ENCODE results near the gene MCUR1. TPM values are rescaled to one million over a fixed set of nuclear protein-coding genes. Genes with fewer than 3 reads are reported as not detected.
A peak's percentile ranks its signal among the peaks of the same experiment; 100 is the strongest.
"Not testable (repeated sequence)": the region's sequence is repeated elsewhere in the genome, so short reads cannot be mapped to it uniquely, and the experiment has no call there.

MCUR1 gene
- total RNA-seq, 1 donor from 2014 or later = 30.7 TPM

GRCh38 chr6:13776602-13777001 is 37.8 kb downstream of the MCUR1 start:
- no peaks in the 10 kb centered on the region for H3K4me1 ChIP-seq
- intact Hi-C loops (cut with micrococcal nuclease) = no loop called here
- TF ChIP-seq, protein P1, sequence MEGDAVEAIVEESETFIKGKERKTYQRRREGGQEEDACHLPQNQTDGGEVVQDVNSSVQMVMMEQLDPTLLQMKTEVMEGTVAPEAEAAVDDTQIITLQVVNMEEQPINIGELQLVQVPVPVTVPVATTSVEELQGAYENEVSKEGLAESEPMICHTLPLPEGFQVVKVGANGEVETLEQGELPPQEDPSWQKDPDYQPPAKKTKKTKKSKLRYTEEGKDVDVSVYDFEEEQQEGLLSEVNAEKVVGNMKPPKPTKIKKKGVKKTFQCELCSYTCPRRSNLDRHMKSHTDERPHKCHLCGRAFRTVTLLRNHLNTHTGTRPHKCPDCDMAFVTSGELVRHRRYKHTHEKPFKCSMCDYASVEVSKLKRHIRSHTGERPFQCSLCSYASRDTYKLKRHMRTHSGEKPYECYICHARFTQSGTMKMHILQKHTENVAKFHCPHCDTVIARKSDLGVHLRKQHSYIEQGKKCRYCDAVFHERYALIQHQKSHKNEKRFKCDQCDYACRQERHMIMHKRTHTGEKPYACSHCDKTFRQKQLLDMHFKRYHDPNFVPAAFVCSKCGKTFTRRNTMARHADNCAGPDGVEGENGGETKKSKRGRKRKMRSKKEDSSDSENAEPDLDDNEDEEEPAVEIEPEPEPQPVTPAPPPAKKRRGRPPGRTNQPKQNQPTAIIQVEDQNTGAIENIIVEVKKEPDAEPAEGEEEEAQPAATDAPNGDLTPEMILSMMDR (IDR thresholded peaks at IDR 0.05; ENCODE audit: borderline replicate concordance) = no peak
- no peak overlapping the region for H3K4me3 ChIP-seq
- no peaks in the 10 kb centered on the region for H3K9me3 ChIP-seq (replicated peaks)
- no peaks in the 10 kb centered on the region for H3K36me3 ChIP-seq
- no peaks in the 10 kb centered on the region for H3K27me3 ChIP-seq (ENCODE audit: low read depth)
- no peak for DNase-seq
- H3K27ac ChIP-seq (replicated peaks) = no peak overlapping the region

- H3K27me3 ChIP-seq (ENCODE audit: low read depth); H3K27ac ChIP-seq (replicated peaks); H3K9me3 ChIP-seq (replicated peaks); intact Hi-C loops (cut with micrococcal nuclease); H3K4me3 ChIP-seq; DNase-seq; H3K4me1 ChIP-seq; H3K36me3 ChIP-seq: not testable (repeated sequence)
These were observed 38.9 kb downstream of the MCUR1 start for GRCh38 chr6:13775466-13775865.

- H3K4me1 ChIP-seq; H3K9me3 ChIP-seq (replicated peaks); H3K27me3 ChIP-seq (ENCODE audit: low read depth); intact Hi-C loops (cut with micrococcal nuclease); DNase-seq; H3K4me3 ChIP-seq; H3K27ac ChIP-seq (replicated peaks); H3K36me3 ChIP-seq: not testable (repeated sequence)
These were observed 41.9 kb downstream of the MCUR1 start for GRCh38 chr6:13772358-13773030.

GRCh38 chr6:13769655-13770053 is 44.7 kb downstream of the MCUR1 start:
- H3K9me3 ChIP-seq (replicated peaks) = no peaks in the 10 kb centered on the region
- intact Hi-C loops (cut with micrococcal nuclease) = no loop called here
- H3K4me3 ChIP-seq = no peak overlapping the region
- peaks cover 19% of the 10 kb centered on the region for H3K4me1 ChIP-seq
- no peak overlapping the region for H3K27ac ChIP-seq (replicated peaks)
- no peaks in the 10 kb centered on the region for H3K36me3 ChIP-seq
- TF ChIP-seq, protein P1 (IDR thresholded peaks at IDR 0.05; ENCODE audit: borderline replicate concordance) = no peak
- H3K27me3 ChIP-seq (ENCODE audit: low read depth) = no peaks in the 10 kb centered on the region
- no peak for DNase-seq

DNA sequence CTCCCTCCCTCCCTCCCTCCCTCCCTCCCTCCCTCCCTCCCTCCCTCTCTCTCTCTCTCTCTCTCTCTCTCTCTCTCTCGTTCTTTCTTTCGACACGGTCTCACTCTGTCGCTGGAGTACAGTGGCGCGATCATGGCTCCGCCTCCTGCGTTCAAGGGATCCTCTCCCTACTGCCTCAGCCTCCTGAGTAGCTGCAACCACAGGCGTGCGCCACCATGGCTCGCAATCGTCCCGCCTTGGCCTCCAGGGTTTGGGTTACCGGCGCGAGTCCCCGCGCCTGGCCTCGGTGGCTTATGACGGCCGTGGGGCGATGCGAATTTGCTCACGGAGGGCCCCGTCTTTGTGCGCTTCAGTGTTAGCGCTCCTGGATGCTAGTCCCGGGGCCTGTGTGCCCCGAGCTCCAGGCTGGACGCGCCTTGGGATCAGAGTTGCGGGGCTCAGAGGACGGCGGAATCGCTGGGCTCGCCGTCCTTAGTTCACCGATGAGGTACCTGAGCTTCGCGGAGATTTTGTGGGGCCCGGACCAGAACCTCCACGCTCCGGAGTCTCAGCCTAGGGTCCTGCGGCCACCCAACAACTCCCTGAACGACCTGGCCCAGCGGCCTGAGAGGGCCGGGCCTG is 45.2 kb downstream of the MCUR1 start:
- intact Hi-C loops (cut with micrococcal nuclease) = no loop called here
- TF ChIP-seq, protein P1 (IDR thresholded peaks at IDR 0.05; ENCODE audit: borderline replicate concordance) = no peak
- no peaks in the 10 kb centered on the region for H3K36me3 ChIP-seq
- H3K27me3 ChIP-seq (ENCODE audit: low read depth) = no peaks in the 10 kb centered on the region
- H3K27ac ChIP-seq (replicated peaks) = no peak overlapping the region
- H3K9me3 ChIP-seq (replicated peaks) = peaks cover 5% of the 10 kb centered on the region
- DNase-seq = no peak
- peaks cover 19% of the 10 kb centered on the region for H3K4me1 ChIP-seq
- H3K4me3 ChIP-seq = no peak overlapping the region

- peak; percentile 35 for DNase-seq
These were observed 47.1 kb downstream of the MCUR1 start for GRCh38 chr6:13767121-13767808.

More at GRCh38 chr6:13767121-13767808, 47.1 kb downstream of the MCUR1 start:
- peak overlapping the region; percentile 13 for H3K27ac ChIP-seq (replicated peaks)
- peak overlapping the region; percentile 61 for H3K4me3 ChIP-seq
- intact Hi-C loops (cut with micrococcal nuclease) = no loop called here
- H3K9me3 ChIP-seq (replicated peaks) = peaks cover 9% of the 10 kb centered on the region
- no peaks in the 10 kb centered on the region for H3K27me3 ChIP-seq (ENCODE audit: low read depth)
- TF ChIP-seq, protein P1 (IDR thresholded peaks at IDR 0.05; ENCODE audit: borderline replicate concordance) = peak; percentile 22
- peaks cover 19% of the 10 kb centered on the region for H3K4me1 ChIP-seq
- H3K36me3 ChIP-seq = no peaks in the 10 kb centered on the region
